ENCODE data around the gene AKR7A2. TPM values are rescaled to one million over a fixed set of nuclear protein-coding genes. Genes with fewer than 3 reads are reported as not detected.

The AKR7A2 gene
- total RNA-seq, 2 experiments from 2014 or later, result 41.3 to 43.0 TPM

GRCh38 chr1:19342894-19343616 is 31.1 kb upstream of the AKR7A2 start:
- Mint-ChIP-seq H3K36me3 (ENCODE audit: low read depth) (peaks cover 39% of the 10 kb centered on the region), H3K4me1 (peaks cover 11% of the 10 kb centered on the region), H3K9me3 (ENCODE audit: low read depth) (no peaks in the 10 kb centered on the region), H3K27ac (no peak overlapping the region), H3K4me3 (no peak overlapping the region), H3K27me3 (no peaks in the 10 kb centered on the region)
- DNase-seq (no peak), ATAC-seq (no peak)
- CTCF ChIA-PET, result interaction anchor here (0.5 to 1.9 kb wide), 9 partner anchors 10 to 254 kb away, joined by 3 to 7 read pairs (median 4); a partner anchor contains a TSS
- intact Hi-C loops (cut with DNase I, micrococcal nuclease), result loop anchor here in 1 of 2 experiments (5.0 kb wide), 1 partner anchor 309 kb away; no protein-coding TSS in a partner anchor
- POLR2A ChIA-PET, result no interaction called here

- intact Hi-C loops (cut with DNase I, micrococcal nuclease), result loop anchor here in 1 of 2 experiments (5.0 kb wide), 1 partner anchor 310 kb away; no protein-coding TSS in a partner anchor
- ChIA-PET CTCF (interaction anchor here (0.5 to 2.0 kb wide), 11 partner anchors 11 to 605 kb away, joined by 3 to 7 read pairs (median 4); no protein-coding TSS in a partner anchor), POLR2A (interaction anchor here (0.6 kb wide), 1 partner anchor 12 kb away, joined by 3 read pairs; no protein-coding TSS in a partner anchor)
- DNase-seq, result no peak
- Mint-ChIP-seq H3K27ac (no peak overlapping the region), H3K27me3 (no peaks in the 10 kb centered on the region), H3K4me1 (peaks cover 15% of the 10 kb centered on the region), H3K9me3 (ENCODE audit: low read depth) (no peaks in the 10 kb centered on the region), H3K4me3 (no peak overlapping the region), H3K36me3 (ENCODE audit: low read depth) (peaks cover 39% of the 10 kb centered on the region)
- no peak for ATAC-seq
Observed at GRCh38 chr1:19342062-19342750, 30.3 kb upstream of the AKR7A2 start.

- ATAC-seq (peak; percentile 76), DNase-seq (peak; percentile 89)
- intact Hi-C loops (cut with DNase I, micrococcal nuclease), result loop anchor here (1.0 to 5.0 kb wide), 3 partner anchors 29 to 312 kb away; partner anchors contain the start of genes AKR7A2 (in 1 of the 2) and SLC66A1 (in 1 of the 2)
- H3K4me1 Mint-ChIP-seq, result peaks cover 23% of the 10 kb centered on the region
- no peak overlapping the region for H3K4me3 Mint-ChIP-seq
- H3K36me3 Mint-ChIP-seq (ENCODE audit: low read depth), result peaks cover 39% of the 10 kb centered on the region
- CTCF ChIA-PET, result interaction anchor here (0.5 to 2.0 kb wide), 14 partner anchors 10 to 606 kb away, joined by 3 to 7 read pairs (median 4); no protein-coding TSS in a partner anchor
- POLR2A ChIA-PET, result interaction anchor here (0.6 kb wide), 1 partner anchor 13 kb away, joined by 3 read pairs; no protein-coding TSS in a partner anchor
- no peaks in the 10 kb centered on the region for H3K27me3 Mint-ChIP-seq
- no peak overlapping the region for H3K27ac Mint-ChIP-seq
- no peaks in the 10 kb centered on the region for H3K9me3 Mint-ChIP-seq (ENCODE audit: low read depth)
Observed at GRCh38 chr1:19341201-19342061, 29.5 kb upstream of the AKR7A2 start.

- peaks cover 37% of the 10 kb centered on the region for H3K36me3 Mint-ChIP-seq (ENCODE audit: low read depth)
- intact Hi-C loops (cut with DNase I, micrococcal nuclease), result loop anchor here (2.0 to 5.0 kb wide), 2 partner anchors 28 to 312 kb away; partner anchors contain the start of genes AKR7A2 (in 1 of the 2) and SLC66A1 (in 1 of the 2)
- peaks cover 32% of the 10 kb centered on the region for H3K4me1 Mint-ChIP-seq
- no peak overlapping the region for H3K27ac Mint-ChIP-seq
- DNase-seq, result no peak
- ChIA-PET POLR2A (no interaction called here), CTCF (interaction anchor here (1.3 to 2.0 kb wide), 2 partner anchors 13 to 320 kb away, joined by 5 to 7 read pairs; no protein-coding TSS in a partner anchor)
- no peaks in the 10 kb centered on the region for H3K9me3 Mint-ChIP-seq (ENCODE audit: low read depth)
- no peak for ATAC-seq
- no peak overlapping the region for H3K4me3 Mint-ChIP-seq
- no peaks in the 10 kb centered on the region for H3K27me3 Mint-ChIP-seq
Observed at GRCh38 chr1:19340387-19340937, 28.5 kb upstream of the AKR7A2 start.

- POLR2A ChIA-PET, result no interaction called here
- peaks cover 34% of the 10 kb centered on the region for H3K4me1 Mint-ChIP-seq
- H3K27ac Mint-ChIP-seq, result no peak overlapping the region
Observed at GRCh38 chr1:19339214-19339861, 27.4 kb upstream of the AKR7A2 start.

GRCh38 chr1:19338323-19338762 is 26.4 kb upstream of the AKR7A2 start:
- Mint-ChIP-seq H3K9me3 (ENCODE audit: low read depth) (no peaks in the 10 kb centered on the region), H3K27me3 (no peaks in the 10 kb centered on the region), H3K27ac (peak overlapping the region; percentile 51), H3K36me3 (ENCODE audit: low read depth) (peaks cover 34% of the 10 kb centered on the region), H3K4me1 (peaks cover 34% of the 10 kb centered on the region), H3K4me3 (no peak overlapping the region)
- POLR2A ChIA-PET, result no interaction called here
- intact Hi-C loops (cut with DNase I, micrococcal nuclease), result loop anchor here in 1 of 2 experiments (5.0 kb wide), 1 partner anchor 259 kb away; a partner anchor contains a TSS
- DNase-seq, result no peak
- ATAC-seq, result no peak
- CTCF ChIA-PET, result no interaction called here

More at GRCh38 chr1:19339214-19339861, 27.4 kb upstream of the AKR7A2 start:
- H3K9me3 Mint-ChIP-seq (ENCODE audit: low read depth), result no peaks in the 10 kb centered on the region
- peaks cover 36% of the 10 kb centered on the region for H3K36me3 Mint-ChIP-seq (ENCODE audit: low read depth)
- CTCF ChIA-PET, result interaction anchor here (0.5 to 1.1 kb wide), 2 partner anchors 24 to 479 kb away, joined by 3 read pairs; no protein-coding TSS in a partner anchor
- no peaks in the 10 kb centered on the region for H3K27me3 Mint-ChIP-seq
- ATAC-seq (no peak), DNase-seq (no peak)
- H3K4me3 Mint-ChIP-seq, result no peak overlapping the region
- intact Hi-C loops (cut with DNase I, micrococcal nuclease), result loop anchor here in 1 of 2 experiments (5.0 kb wide), 1 partner anchor 258 kb away; a partner anchor contains a TSS

- CTCF ChIA-PET, result interaction anchor here (0.6 to 1.1 kb wide), 4 partner anchors 16 to 314 kb away, joined by 3 to 7 read pairs (median 6); no protein-coding TSS in a partner anchor
- no peaks in the 10 kb centered on the region for H3K9me3 Mint-ChIP-seq (ENCODE audit: low read depth)
Observed at GRCh38 chr1:19337289-19337688, 25.3 kb upstream of the AKR7A2 start.

GRCh38 chr1:19336543-19336942 is 24.6 kb upstream of the AKR7A2 start:
- peak; percentile 92 for ATAC-seq
- Mint-ChIP-seq H3K27ac (peak overlapping the region; percentile 83), H3K27me3 (no peaks in the 10 kb centered on the region), H3K9me3 (ENCODE audit: low read depth) (no peaks in the 10 kb centered on the region), H3K4me3 (no peak overlapping the region), H3K4me1 (peaks cover 29% of the 10 kb centered on the region), H3K36me3 (ENCODE audit: low read depth) (peaks cover 23% of the 10 kb centered on the region)
- intact Hi-C loops (cut with DNase I, micrococcal nuclease), result loop anchor here in 1 of 2 experiments (5.0 kb wide), 1 partner anchor 261 kb away; a partner anchor contains a TSS
- peak; percentile 79 for DNase-seq
- ChIA-PET CTCF (interaction anchor here (0.6 to 1.2 kb wide), 7 partner anchors 15 to 317 kb away, joined by 3 to 7 read pairs (median 3); no protein-coding TSS in a partner anchor), POLR2A (interaction anchor here (0.7 kb wide), 1 partner anchor 27 kb away, joined by 3 read pairs; no protein-coding TSS in a partner anchor)

More at GRCh38 chr1:19337289-19337688, 25.3 kb upstream of the AKR7A2 start:
- H3K4me1 Mint-ChIP-seq, result peaks cover 34% of the 10 kb centered on the region
- POLR2A ChIA-PET, result no interaction called here
- DNase-seq (no peak), ATAC-seq (no peak)
- intact Hi-C loops (cut with DNase I, micrococcal nuclease), result loop anchor here in 1 of 2 experiments (5.0 kb wide), 1 partner anchor 260 kb away; a partner anchor contains a TSS
- peak overlapping the region; percentile 51 for H3K27ac Mint-ChIP-seq
- no peak overlapping the region for H3K4me3 Mint-ChIP-seq
- H3K27me3 Mint-ChIP-seq, result no peaks in the 10 kb centered on the region
- peaks cover 28% of the 10 kb centered on the region for H3K36me3 Mint-ChIP-seq (ENCODE audit: low read depth)

GRCh38 chr1:19333587-19334354 is 21.8 kb upstream of the AKR7A2 start:
- Mint-ChIP-seq H3K4me1 (peaks cover 25% of the 10 kb centered on the region), H3K9me3 (ENCODE audit: low read depth) (no peaks in the 10 kb centered on the region), H3K27me3 (no peaks in the 10 kb centered on the region), H3K4me3 (no peak overlapping the region), H3K36me3 (ENCODE audit: low read depth) (peaks cover 7% of the 10 kb centered on the region), H3K27ac (no peak overlapping the region)
- ChIA-PET POLR2A (no interaction called here), CTCF (interaction anchor here (0.7 to 1.2 kb wide), 3 partner anchors 10 to 328 kb away, joined by 3 to 7 read pairs (median 5); no protein-coding TSS in a partner anchor)
- ATAC-seq (no peak), DNase-seq (no peak)
- intact Hi-C loops (cut with DNase I, micrococcal nuclease), result no loop called here
